Brain pericyte (primary cell): Measurements from ENCODE around the gene BPIFB1.

Experiments
- DNase-seq: peaks from one replicate; pipeline ENCODE4 v3.0.0-alpha.2; 2012; ENCODE audit warnings: low read depth, low spot score

BPIFB1 gene, protein sequence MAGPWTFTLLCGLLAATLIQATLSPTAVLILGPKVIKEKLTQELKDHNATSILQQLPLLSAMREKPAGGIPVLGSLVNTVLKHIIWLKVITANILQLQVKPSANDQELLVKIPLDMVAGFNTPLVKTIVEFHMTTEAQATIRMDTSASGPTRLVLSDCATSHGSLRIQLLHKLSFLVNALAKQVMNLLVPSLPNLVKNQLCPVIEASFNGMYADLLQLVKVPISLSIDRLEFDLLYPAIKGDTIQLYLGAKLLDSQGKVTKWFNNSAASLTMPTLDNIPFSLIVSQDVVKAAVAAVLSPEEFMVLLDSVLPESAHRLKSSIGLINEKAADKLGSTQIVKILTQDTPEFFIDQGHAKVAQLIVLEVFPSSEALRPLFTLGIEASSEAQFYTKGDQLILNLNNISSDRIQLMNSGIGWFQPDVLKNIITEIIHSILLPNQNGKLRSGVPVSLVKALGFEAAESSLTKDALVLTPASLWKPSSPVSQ

GRCh38 chr20:33282991-33283555 lies at the start of gene BPIFB1:
BPIFB1 (plus strand) TSS chr20:33283214; CDS start chr20:33286074, 2,860 bp downstream.
- no peak for DNase-seq

DNA sequence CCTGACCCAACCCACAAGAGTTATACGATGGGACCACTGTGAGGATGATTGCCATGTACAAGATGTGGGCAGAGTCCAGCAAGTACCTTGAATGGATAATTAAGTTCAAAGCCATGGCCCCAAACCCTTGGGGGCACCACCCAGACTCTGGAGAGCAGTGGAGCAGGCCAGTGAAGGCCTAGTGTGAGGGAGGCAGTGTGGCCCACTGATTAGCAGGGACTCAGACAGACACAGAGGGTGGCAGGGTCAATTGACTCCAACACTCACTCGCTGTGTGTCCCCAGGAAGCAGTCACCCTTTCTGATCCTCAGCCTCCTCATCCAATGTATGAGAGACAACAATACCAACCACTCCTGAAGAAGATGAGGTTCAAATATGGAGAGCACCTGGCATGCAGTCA lies 49.0 kb upstream of the BPIFB1 start:
- no peak for DNase-seq

GRCh38 chr20:33235696-33236095 lies 47.3 kb upstream of the BPIFB1 start, which contains the start of gene BPIFA1:
BPIFA1 (plus strand) TSS chr20:33235996; CDS start chr20:33237712, 1,716 bp downstream.
- no peak for DNase-seq

DNA sequence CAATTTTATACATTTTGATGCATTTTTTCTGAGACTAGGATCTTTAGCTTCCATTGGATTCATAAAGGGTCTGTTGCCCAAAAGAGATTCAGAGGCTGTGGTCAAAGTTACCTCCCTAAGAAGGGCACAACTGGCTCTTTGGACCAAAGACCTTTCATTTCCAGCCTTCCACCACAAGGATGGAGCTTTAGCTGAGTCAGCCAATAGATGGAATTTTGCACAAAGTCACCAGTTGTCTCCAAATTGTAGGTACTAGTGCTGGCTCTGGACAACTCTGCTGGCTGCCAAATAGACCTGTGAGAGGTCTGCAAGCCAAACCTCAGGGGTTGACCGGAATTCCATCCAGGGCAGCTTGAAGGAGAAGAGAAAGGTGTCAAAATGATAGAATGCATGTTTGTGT lies 46.7 kb upstream of the BPIFB1 start:
- no peak for DNase-seq

GRCh38 chr20:33237989-33238388 lies 45.0 kb upstream of the BPIFB1 start:
- DNase-seq: no peak

GRCh38 chr20:33239418-33239817 lies 43.6 kb upstream of the BPIFB1 start:
- DNase-seq: no peak

- DNase-seq: no peak
These were observed 42.9 kb upstream of the BPIFB1 start for GRCh38 chr20:33239979-33240736.

GRCh38 chr20:33240923-33241322 lies 42.1 kb upstream of the BPIFB1 start:
- no peak for DNase-seq

DNA sequence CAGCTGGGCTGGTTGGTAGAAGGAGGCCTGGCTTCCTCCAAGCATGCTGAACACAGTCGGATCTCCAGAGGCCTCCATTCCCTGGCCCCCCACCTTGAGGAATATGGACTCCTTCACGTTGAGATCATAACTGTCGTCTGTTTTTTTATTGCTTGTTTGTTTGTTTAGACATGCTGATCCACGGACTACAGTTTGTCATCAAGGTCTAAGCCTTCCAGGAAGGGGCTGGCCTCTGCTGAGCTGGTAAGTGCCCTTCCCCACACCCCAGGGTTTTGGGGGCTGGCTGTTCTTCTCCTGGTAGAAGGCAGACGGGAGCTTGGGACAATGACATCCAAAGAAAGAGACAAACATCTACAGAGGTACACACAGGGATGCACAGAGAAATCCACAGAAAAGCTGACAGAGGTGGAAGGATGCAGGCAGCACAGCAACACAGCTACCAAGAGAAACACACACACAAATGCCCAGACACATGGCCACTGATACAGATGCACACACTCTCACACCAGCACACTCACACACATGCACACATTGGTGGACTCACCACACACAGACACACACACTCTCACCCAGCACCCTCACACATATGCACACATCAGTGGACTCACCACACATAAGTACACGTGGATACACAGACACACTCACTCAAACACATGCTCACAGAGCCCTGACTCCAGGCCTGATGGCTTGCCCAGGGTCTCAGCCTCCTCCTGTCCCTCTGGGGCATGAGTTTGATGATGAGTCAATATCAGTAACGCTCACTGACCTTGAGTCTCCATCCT lies 40.5 kb upstream of the BPIFB1 start:
- DNase-seq: no peak

DNA sequence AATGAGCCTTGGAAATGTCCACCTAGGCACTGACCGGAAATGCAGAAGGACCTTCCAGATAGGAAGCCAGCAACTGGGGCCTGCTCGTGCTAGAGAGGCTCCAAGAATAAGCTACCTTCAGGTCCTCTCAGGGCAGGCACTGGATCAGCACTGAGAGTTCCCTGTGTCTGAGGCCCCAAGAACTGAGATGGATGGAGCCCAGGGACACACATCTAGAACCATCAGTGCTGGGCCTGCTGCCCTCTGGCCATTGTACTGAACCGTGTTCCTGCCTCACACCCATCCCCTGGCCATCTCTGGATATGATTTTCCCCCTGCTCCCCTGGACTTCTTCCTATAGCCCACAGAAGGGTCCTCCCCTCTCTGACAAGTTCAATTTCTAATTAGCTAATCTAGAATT lies 36.9 kb upstream of the BPIFB1 start:
- no peak for DNase-seq

- no peak for DNase-seq
These were observed 33.6 kb upstream of the BPIFB1 start for GRCh38 chr20:33249456-33249855.

DNA sequence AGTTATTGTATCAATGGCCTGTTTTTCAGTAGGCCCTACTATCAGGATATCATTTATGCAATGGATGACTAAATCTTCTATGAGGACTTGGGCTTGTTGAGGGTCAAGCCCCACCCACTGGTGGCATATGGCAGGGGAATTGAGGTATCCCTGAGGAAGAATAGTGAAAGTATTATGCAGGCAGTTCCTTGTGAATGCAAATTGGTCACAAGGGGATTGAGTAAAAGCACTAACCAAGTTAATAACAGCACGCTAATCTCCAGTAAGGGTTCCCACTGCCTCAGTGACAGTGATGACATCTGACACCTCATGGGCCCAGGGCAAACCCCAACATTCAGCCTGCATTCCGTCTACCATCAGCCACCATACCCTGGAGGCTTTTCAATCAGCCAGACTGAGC lies 32.3 kb upstream of the BPIFB1 start:
- no peak for DNase-seq

DNA sequence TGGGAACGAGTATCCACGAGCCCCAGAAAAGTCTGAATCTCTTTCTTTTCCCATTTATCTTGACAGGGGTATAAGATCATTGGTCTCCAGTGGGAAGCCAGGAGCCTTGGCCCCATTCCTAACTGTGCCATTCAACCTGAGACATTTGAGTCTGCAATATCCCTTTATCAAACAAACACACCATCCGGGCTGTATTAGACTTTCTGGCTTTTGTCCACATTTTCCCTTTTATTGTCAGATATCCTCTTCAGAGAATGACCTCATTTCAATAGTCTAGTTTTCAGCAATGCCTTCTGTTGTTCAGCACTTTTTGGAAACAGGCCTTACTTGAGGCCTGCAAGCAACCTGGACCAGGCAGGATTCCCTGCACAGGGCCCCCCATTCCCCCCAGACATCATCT lies 31.5 kb upstream of the BPIFB1 start:
- DNase-seq: no peak

- no peak for DNase-seq
These were observed 30.6 kb upstream of the BPIFB1 start for GRCh38 chr20:33252460-33252859.

- DNase-seq: no peak
These were observed 28.0 kb upstream of the BPIFB1 start for GRCh38 chr20:33255005-33255404.

GRCh38 chr20:33257237-33257636 lies 25.8 kb upstream of the BPIFB1 start:
- no peak for DNase-seq

GRCh38 chr20:33259371-33259770 lies 23.6 kb upstream of the BPIFB1 start:
- no peak for DNase-seq

DNA sequence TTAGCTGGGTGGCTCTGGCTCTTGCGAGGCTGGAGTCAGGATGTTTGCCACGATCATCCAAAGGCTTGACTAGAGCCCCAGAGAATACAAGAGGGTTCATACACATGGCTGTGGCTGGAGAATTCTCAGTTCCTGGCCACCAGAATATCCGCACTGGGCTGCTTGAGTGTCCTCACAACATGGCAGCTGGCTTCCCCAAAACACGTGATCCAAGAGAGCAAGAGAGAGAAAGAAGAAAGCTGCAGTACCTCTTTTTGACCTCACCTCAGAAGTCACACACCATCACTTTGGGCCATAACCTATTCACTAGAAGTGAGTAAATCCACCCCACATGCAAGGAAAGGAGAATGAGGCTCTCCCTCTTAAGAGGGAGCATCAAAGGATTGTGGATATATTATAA lies 21.5 kb upstream of the BPIFB1 start:
- DNase-seq: no peak

DNA sequence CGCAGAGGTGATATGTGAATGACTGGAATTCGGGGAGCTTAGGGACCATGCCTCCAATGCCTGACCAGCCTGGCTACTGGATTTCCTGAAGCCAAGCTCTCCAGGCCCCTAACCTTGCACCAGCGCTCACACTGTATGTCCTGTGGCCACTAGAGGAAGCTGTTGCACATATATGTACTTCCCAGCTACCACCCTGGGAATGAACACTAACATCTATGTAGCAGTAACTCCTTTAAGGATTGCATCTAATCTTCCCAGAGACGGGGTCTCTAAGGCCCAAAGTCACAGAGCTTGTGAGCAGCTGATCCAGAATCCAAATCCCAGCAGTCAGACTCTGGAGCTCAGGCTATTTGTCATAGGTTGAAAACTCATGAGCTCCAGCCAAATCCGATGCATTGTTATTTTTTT lies 20.4 kb upstream of the BPIFB1 start:
- no peak for DNase-seq

DNA sequence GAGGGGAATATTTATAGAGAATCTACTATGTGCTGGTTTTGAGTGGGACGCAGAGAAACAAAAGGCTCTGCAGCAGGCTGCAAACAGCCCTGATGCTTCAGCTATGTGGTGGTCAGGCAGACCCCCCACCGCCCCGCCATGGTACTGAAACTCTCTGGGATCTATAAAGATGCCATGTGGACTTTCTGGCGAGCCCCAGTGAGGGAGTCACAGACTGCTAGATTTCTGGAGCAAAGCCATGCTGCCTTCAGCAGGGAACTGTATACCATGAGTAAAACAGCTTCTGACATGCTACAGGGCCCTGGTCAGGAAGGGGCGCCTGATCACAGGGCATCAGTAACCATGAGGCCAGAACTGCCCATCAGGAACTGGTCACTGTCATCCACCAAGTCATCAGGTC lies 19.2 kb upstream of the BPIFB1 start:
- DNase-seq: no peak

- no peak for DNase-seq
These were observed 15.3 kb upstream of the BPIFB1 start for GRCh38 chr20:33267701-33268100.
